Fibroblast of villous mesenchyme (primary cell): Measurements from ENCODE around the gene TRUB2. TPM values are rescaled to one million over a fixed set of nuclear protein-coding genes. Genes with fewer than 3 reads are reported as not detected.

Source experiments
- DNase-seq: peaks from one replicate; pipeline ENCODE4 v3.0.0-alpha.2; 2010; ENCODE audit warnings: low read depth
- H3K4me3 ChIP-seq: 2 replicates; pipeline ENCODE4 v1.5.1; 2011; ENCODE audit warnings: low read depth, mild to moderate bottlenecking, low read length
- CTCF ChIP-seq: IDR thresholded peaks from 2 replicates; pipeline ENCODE4 v1.5.1; 2012; ENCODE audit warnings: low read depth, mild to moderate bottlenecking, low read length; ENCODE audit not compliant: insufficient read depth
- total RNA-seq: library from RNA; depleted of rRNA; stranded (reverse); fragments of >200 nt; gene quantifications from 2 replicates; pipeline ENCODE4 v1.2.3, GENCODE V29; 2012

Gene TRUB2
- total RNA-seq, 1 donor, result 17.7 TPM

- no peak overlapping the region for H3K4me3 ChIP-seq
- TF ChIP-seq CTCF, result no peak
- no peak for DNase-seq
Observed at GRCh38 chr9:128304971-128305288, 17.3 kb downstream of the TRUB2 start.

- no peak overlapping the region for H3K4me3 ChIP-seq
- TF ChIP-seq CTCF, result no peak
- no peak for DNase-seq
Observed at GRCh38 chr9:128304136-128304970, 17.9 kb downstream of the TRUB2 start.

- TF ChIP-seq CTCF, result no peak
- no peak overlapping the region for H3K4me3 ChIP-seq
- no peak for DNase-seq
Observed at GRCh38 chr9:128298535-128299482, 23.4 kb downstream of the TRUB2 start.

- DNase-seq, result no peak
- no peak for TF ChIP-seq CTCF
Observed at GRCh38 chr9:128297221-128297773, 24.9 kb downstream of the TRUB2 start.

GRCh38 chr9:128296340-128297220 is 25.7 kb downstream of the TRUB2 start:
- TF ChIP-seq CTCF, result no peak
- H3K4me3 ChIP-seq, result no peak overlapping the region
- DNase-seq, result peak; percentile 38

More at GRCh38 chr9:128297221-128297773, 24.9 kb downstream of the TRUB2 start:
- H3K4me3 ChIP-seq, result no peak overlapping the region

- no peak for TF ChIP-seq CTCF
- no peak for DNase-seq
- no peak overlapping the region for H3K4me3 ChIP-seq
Observed at GRCh38 chr9:128294142-128294541, 28.1 kb downstream of the TRUB2 start.
